GM18870 (cell line): Measurements from ENCODE around the gene EFNA4.
"Not testable (repeated sequence)": the region's sequence is repeated elsewhere in the genome, so short reads cannot be mapped to it uniquely, and the experiment has no call there.

ENCODE experiments used
- ATAC-seq: cut with Tn5 transposase; IDR thresholded peaks from one replicate; pipeline ENCODE4 v1.9.1; 2021; ENCODE audit warnings: moderate library complexity; ENCODE audit not compliant: unreplicated experiment

Gene EFNA4

GRCh38 chr1:155116113-155116764, 52.7 kb downstream of the EFNA4 start:
- ATAC-seq = no peak

GRCh38 chr1:155117610-155118009, 54.1 kb downstream of the EFNA4 start:
- ATAC-seq = no peak

- not testable (repeated sequence) for ATAC-seq
Observed at GRCh38 chr1:155118090-155118489, 54.5 kb downstream of the EFNA4 start.
